ENCODE measurements around the gene TAS2R3.

Gene TAS2R3

DNA sequence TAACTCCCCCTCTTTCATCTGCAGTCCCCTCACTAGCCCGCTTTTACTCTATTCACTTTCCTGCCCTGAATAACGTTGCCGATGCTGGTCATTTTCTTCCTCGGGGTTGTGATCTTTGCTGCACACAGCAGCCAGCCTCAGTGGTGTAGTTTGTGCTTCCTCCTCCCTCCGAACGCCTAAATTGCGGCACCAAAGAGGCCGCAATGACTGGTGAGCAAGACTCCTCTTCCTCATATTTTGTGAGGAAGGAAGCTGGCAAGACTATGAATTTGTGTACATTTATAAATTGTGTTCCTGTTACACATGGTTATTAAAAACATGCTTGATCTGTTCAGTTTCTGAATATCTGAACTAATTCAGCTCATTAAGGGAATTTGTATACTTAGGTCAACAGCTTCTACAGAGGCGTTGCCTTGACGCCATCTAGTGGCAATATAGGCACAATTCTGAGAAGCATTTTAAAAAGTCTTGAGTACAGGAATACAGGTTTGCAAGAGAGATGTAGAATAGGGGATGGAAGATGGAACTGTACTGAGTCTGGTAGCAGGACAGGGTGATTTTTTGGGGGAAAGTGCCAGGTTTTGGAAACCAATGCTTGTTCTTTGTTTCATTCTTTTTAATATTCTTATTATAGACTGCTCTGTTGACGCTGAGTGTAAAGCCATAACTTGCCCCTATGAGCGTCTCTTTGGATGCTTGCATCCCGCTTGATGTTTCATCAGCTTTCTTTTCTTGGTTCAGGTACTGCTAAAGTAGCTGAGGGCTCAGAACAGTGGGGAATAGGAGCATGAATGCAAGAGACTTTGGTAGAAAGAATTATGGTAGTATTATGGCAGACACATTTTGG is 22.0 kb downstream of the TAS2R3 start:
- in situ Hi-C loops (cut with MboI; ENCODE audit: low sequenced_read_pairs), result no loop called here

DNA sequence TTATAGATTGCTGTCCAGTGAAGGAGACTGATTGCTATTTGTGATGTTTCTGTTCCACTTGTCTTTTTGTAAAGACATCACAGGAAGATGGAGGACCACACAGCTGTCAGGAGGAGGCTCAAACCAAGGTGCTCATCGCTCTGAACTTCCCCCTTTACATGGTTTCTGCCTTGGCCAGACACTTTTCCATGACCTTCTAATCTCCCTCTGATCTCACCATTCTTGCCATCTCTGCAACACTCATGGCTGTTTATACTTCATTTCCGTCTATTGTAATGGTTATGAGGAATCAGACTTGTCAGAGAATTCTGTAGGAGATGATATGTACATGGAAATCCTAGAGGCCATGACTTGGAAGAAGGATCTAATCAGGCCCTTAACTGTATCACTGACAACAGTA is 24.4 kb downstream of the TAS2R3 start:
- in situ Hi-C loops (cut with MboI; ENCODE audit: low sequenced_read_pairs), result no loop called here

- in situ Hi-C loops (cut with MboI; ENCODE audit: low sequenced_read_pairs), result no loop called here
Measured at GRCh38 chr7:141789917-141790316, 26.0 kb downstream of the TAS2R3 start, which contains the start of gene TAS2R5. TSS of gene TAS2R5 (plus strand) at chr7:141790217. CDS start at chr7:141790362, 145 bp downstream.

DNA sequence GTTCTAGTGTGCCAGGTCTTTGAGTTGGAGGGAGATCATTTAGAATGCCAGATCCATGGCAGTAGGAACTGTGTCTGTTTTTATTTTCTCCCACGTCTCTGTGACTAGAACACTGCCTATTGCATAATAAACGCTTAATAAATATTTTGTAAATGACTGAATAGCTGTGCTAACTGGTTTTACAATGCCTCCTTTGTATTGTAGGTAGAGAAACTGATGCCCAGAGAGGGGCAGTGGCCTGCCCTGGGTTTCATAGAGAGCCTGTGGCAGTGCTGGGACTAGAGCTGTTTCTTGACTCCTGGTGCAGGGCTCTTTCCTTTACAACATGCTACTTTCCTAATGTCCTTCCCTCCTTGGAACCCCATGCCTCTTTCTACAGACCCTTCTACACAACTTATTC is 28.6 kb downstream of the TAS2R3 start:
- in situ Hi-C loops (cut with MboI; ENCODE audit: low sequenced_read_pairs), result no loop called here

All from hTERT RPE-1 (cell line).